ENCODE measurements around the gene ZNF665. TPM values are rescaled to one million over a fixed set of nuclear protein-coding genes. Genes with fewer than 3 reads are reported as not detected.

Gene ZNF665
- total RNA-seq, 1 donor from 2014 or later, result 7.3 TPM

DNA sequence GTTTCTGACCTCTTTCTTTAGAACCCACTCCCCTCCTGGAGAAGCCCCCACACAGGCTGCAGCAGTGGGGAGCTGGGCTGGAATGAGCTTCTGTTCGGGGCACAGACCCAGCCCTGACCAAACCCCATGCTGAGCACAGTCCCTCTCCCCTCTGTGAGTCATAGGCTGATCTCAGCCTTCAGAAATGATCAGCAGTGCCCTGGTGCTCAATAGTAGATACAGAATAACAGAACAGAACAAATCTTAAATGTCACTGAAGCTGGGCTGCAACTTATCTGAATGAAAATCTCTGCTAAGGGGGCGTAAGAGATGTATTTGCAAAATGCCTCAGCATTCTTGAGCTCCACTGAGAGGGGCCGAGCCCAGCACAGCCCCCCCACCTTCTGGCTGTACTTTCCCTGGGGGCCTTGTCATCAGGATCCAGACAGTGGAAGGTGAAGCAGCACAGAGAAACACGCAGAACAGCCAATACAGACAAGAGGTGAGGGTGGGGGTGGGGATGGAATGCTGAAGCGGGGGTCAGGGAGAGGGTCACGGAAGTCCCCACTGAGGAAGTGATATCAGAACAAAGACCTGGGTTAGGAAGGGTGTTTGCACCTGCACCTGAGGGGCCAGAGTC lies 9.9 kb downstream of the ZNF665 start:
- no peaks in the 10 kb centered on the region for H3K4me1 Mint-ChIP-seq
- no peak overlapping the region for H2AFZ ChIP-seq (replicated peaks)
- H3K9me3 Mint-ChIP-seq, result peaks cover 30% of the 10 kb centered on the region
- H3K9ac ChIP-seq, result no peak overlapping the region
- H3K4me3 ChIP-seq, result no peak overlapping the region
- H3K27me3 Mint-ChIP-seq (ENCODE audit: insufficient read depth, low read depth), result no peaks in the 10 kb centered on the region
- H3K36me3 Mint-ChIP-seq, result peaks cover 11% of the 10 kb centered on the region
- H3K4me1 ChIP-seq, result no peaks in the 10 kb centered on the region
- H3F3A ChIP-seq (ENCODE audit: low read depth), result no peaks in the 10 kb centered on the region
- no peak for DNase-seq (ENCODE audit: low spot score)
- H3K27ac ChIP-seq, result no peak overlapping the region
- no peaks in the 10 kb centered on the region for H3K9me3 ChIP-seq (ENCODE audit: low read depth)
- H3K4me2 ChIP-seq, result no peak overlapping the region
- no peaks in the 10 kb centered on the region for H3K79me2 ChIP-seq (ENCODE audit: low read depth)
- TF ChIP-seq, protein P1, sequence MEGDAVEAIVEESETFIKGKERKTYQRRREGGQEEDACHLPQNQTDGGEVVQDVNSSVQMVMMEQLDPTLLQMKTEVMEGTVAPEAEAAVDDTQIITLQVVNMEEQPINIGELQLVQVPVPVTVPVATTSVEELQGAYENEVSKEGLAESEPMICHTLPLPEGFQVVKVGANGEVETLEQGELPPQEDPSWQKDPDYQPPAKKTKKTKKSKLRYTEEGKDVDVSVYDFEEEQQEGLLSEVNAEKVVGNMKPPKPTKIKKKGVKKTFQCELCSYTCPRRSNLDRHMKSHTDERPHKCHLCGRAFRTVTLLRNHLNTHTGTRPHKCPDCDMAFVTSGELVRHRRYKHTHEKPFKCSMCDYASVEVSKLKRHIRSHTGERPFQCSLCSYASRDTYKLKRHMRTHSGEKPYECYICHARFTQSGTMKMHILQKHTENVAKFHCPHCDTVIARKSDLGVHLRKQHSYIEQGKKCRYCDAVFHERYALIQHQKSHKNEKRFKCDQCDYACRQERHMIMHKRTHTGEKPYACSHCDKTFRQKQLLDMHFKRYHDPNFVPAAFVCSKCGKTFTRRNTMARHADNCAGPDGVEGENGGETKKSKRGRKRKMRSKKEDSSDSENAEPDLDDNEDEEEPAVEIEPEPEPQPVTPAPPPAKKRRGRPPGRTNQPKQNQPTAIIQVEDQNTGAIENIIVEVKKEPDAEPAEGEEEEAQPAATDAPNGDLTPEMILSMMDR (IDR thresholded peaks at IDR 0.05), result no peak
- TF ChIP-seq EZH2 (IDR thresholded peaks at IDR 0.05) (no peak), EZH2phosphoT487 (IDR thresholded peaks at IDR 0.05) (no peak)
- H3K27ac Mint-ChIP-seq, result no peak overlapping the region
- no peaks in the 10 kb centered on the region for H4K20me1 ChIP-seq (ENCODE audit: low read depth)
- no peak overlapping the region for H3K4me3 Mint-ChIP-seq
- H3K36me3 ChIP-seq, result peaks cover 7% of the 10 kb centered on the region
- H3K27me3 ChIP-seq, result no peaks in the 10 kb centered on the region

DNA sequence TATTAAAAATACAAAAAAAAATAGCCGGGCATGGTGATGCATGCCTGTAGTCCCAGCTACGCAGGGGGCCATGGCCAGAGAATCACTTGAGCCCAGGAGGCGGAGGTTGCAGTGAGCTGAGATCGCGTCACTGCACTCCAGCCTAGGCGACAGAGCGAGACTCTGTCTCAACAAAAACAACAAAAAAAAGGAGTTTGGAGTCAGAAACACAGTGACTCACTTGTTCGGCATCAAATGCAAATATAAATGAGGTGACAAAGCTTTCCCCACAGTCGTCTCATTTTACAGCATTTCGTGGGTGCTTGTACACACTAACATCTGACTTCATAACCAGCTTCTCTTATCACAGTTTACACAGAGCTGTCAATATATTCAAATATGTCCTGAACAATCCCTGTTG lies 11.0 kb downstream of the ZNF665 start:
- H3K79me2 ChIP-seq (ENCODE audit: low read depth), result no peaks in the 10 kb centered on the region
- H3K4me3 ChIP-seq, result no peak overlapping the region
- Mint-ChIP-seq H3K4me3 (no peak overlapping the region), H3K4me1 (no peaks in the 10 kb centered on the region), H3K27me3 (ENCODE audit: insufficient read depth, low read depth) (no peaks in the 10 kb centered on the region), H3K9me3 (peaks cover 41% of the 10 kb centered on the region), H3K27ac (no peak overlapping the region), H3K36me3 (peaks cover 11% of the 10 kb centered on the region)
- no peak overlapping the region for H3K27ac ChIP-seq
- no peak overlapping the region for H3K9ac ChIP-seq
- H3F3A ChIP-seq (ENCODE audit: low read depth), result no peaks in the 10 kb centered on the region
- no peaks in the 10 kb centered on the region for H3K4me1 ChIP-seq
- no peak overlapping the region for H3K4me2 ChIP-seq
- H3K27me3 ChIP-seq, result no peaks in the 10 kb centered on the region
- peaks cover 7% of the 10 kb centered on the region for H3K36me3 ChIP-seq
- no peaks in the 10 kb centered on the region for H4K20me1 ChIP-seq (ENCODE audit: low read depth)
- DNase-seq (ENCODE audit: low spot score), result no peak
- H2AFZ ChIP-seq (replicated peaks), result no peak overlapping the region
- H3K9me3 ChIP-seq (ENCODE audit: low read depth), result no peaks in the 10 kb centered on the region
- TF ChIP-seq, protein P1 (IDR thresholded peaks at IDR 0.05), result no peak
- no peak for TF ChIP-seq EZH2 (IDR thresholded peaks at IDR 0.05)
- TF ChIP-seq EZH2phosphoT487 (IDR thresholded peaks at IDR 0.05), result no peak

DNA sequence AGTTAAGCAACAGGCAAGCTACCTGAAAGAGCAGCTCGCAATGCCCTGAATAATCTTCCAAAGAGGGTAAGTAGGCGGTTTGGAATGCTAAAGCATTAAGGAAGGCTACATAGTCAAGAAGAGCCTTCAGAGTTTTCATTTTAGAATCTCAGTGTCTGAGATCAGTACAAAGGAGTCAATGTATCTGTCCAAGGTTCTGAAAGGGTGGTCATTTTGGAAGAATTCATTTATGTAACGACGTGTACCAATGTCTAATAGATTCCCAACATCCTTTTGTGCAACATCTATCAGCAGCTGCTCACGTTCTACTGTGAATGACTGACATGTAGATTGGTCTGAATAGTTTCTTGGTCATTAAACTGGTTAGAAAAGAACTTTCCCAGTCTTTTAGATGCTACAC lies 15.2 kb downstream of the ZNF665 start:
- H3K27me3 Mint-ChIP-seq (ENCODE audit: insufficient read depth, low read depth), result no peaks in the 10 kb centered on the region
- peaks cover 8% of the 10 kb centered on the region for H3K36me3 Mint-ChIP-seq
- no peaks in the 10 kb centered on the region for H3K79me2 ChIP-seq (ENCODE audit: low read depth)
- no peaks in the 10 kb centered on the region for H3K27me3 ChIP-seq
- no peak overlapping the region for H3K27ac Mint-ChIP-seq
- no peak overlapping the region for H3K27ac ChIP-seq
- no peak overlapping the region for H3K4me3 Mint-ChIP-seq
- H3K9me3 ChIP-seq (ENCODE audit: low read depth), result no peaks in the 10 kb centered on the region
- H3K4me1 ChIP-seq, result no peaks in the 10 kb centered on the region
- H3K36me3 ChIP-seq, result peaks cover 7% of the 10 kb centered on the region
- H3K9ac ChIP-seq, result no peak overlapping the region
- H3F3A ChIP-seq (ENCODE audit: low read depth), result no peaks in the 10 kb centered on the region
- H3K9me3 Mint-ChIP-seq, result peaks cover 46% of the 10 kb centered on the region
- H4K20me1 ChIP-seq (ENCODE audit: low read depth), result no peaks in the 10 kb centered on the region
- no peaks in the 10 kb centered on the region for H3K4me1 Mint-ChIP-seq
- no peak overlapping the region for H2AFZ ChIP-seq (replicated peaks)
- no peak overlapping the region for H3K4me3 ChIP-seq
- DNase-seq (ENCODE audit: low spot score), result no peak
- TF ChIP-seq EZH2 (IDR thresholded peaks at IDR 0.05), result no peak
- no peak for TF ChIP-seq EZH2phosphoT487 (IDR thresholded peaks at IDR 0.05)
- TF ChIP-seq, protein P1 (IDR thresholded peaks at IDR 0.05), result no peak
- H3K4me2 ChIP-seq, result no peak overlapping the region

Measured in neural progenitor cell (in vitro differentiated cells).